ENCODE data around the gene STEAP4. TPM values are rescaled to one million over a fixed set of nuclear protein-coding genes. Genes with fewer than 3 reads are reported as not detected.

STEAP4 gene
- total and polyA plus RNA-seq, 2 experiments from 2014 or later, result not detected

GRCh38 chr7:88309819-88310218 lies 3.1 kb upstream of the STEAP4 start:
- Histone ChIP-seq H2AFZ (no peak overlapping the region), H3K4me3 (no peak overlapping the region), H3K9ac (no peak overlapping the region), H3K27me3 (replicated peaks; ENCODE audit: insufficient read depth) (peaks cover 21% of the 10 kb centered on the region), H3F3A (ENCODE audit: insufficient read depth) (no peaks in the 10 kb centered on the region), H3K4me1 (ENCODE audit: insufficient read depth) (peaks cover 15% of the 10 kb centered on the region), H3K9me2 (ENCODE audit: insufficient read depth) (no peaks in the 10 kb centered on the region), H3K4me2 (ENCODE audit: unreplicated experiment) (no peak overlapping the region), H4K20me1 (ENCODE audit: insufficient read depth) (no peaks in the 10 kb centered on the region), H3K9me3 (ENCODE audit: low read depth) (no peaks in the 10 kb centered on the region), H3K27ac (no peak overlapping the region), H3K36me3 (ENCODE audit: low read depth) (no peaks in the 10 kb centered on the region), H3K79me2 (ENCODE audit: insufficient read depth) (no peaks in the 10 kb centered on the region)
- 30 to 35% methylated on average over 2 of the region's 2 CpGs for WGBS, 2 experiments (ENCODE audit: low coverage in 1 of 2, low lambda C conversion rate in 2 of 2, missing lambda C conversion rate in 2 of 2)
- TF ChIP-seq EZH2phosphoT487 (IDR thresholded peaks at IDR 0.05; ENCODE audit: insufficient read depth, low read depth) (no peak), EZH2 (IDR thresholded peaks at IDR 0.05; ENCODE audit: insufficient read depth, poor library complexity, severe bottlenecking) (no peak)
- in situ Hi-C loops (cut with MboI), result no loop called here
- no peak for DNase-seq

- H3K36me3 ChIP-seq (ENCODE audit: low read depth), result no peaks in the 10 kb centered on the region
- no peak for TF ChIP-seq EZH2phosphoT487 (IDR thresholded peaks at IDR 0.05; ENCODE audit: insufficient read depth, low read depth)
- WGBS, 2 experiments (ENCODE audit: low coverage in 1 of 2, low lambda C conversion rate in 2 of 2, missing lambda C conversion rate in 2 of 2), result 76 to 85% methylated on average over 3 of the region's 3 CpGs
- no peaks in the 10 kb centered on the region for H3K9me3 ChIP-seq (ENCODE audit: low read depth)
- no peak overlapping the region for H3K9ac ChIP-seq
- no peak overlapping the region for H3K4me3 ChIP-seq
- H3F3A ChIP-seq (ENCODE audit: insufficient read depth), result no peaks in the 10 kb centered on the region
- H3K4me1 ChIP-seq (ENCODE audit: insufficient read depth), result peaks cover 15% of the 10 kb centered on the region
- no peaks in the 10 kb centered on the region for H3K9me2 ChIP-seq (ENCODE audit: insufficient read depth)
- no peak overlapping the region for H3K4me2 ChIP-seq (ENCODE audit: unreplicated experiment)
- no peak overlapping the region for H2AFZ ChIP-seq
- no peak for DNase-seq
- H3K27me3 ChIP-seq (replicated peaks; ENCODE audit: insufficient read depth), result peaks cover 21% of the 10 kb centered on the region
- in situ Hi-C loops (cut with MboI), result no loop called here
- H3K27ac ChIP-seq, result no peak overlapping the region
- H4K20me1 ChIP-seq (ENCODE audit: insufficient read depth), result no peaks in the 10 kb centered on the region
- H3K79me2 ChIP-seq (ENCODE audit: insufficient read depth), result no peaks in the 10 kb centered on the region
Measured at GRCh38 chr7:88307823-88308222, 1.1 kb upstream of the STEAP4 start.

- in situ Hi-C loops (cut with MboI), result no loop called here
- Histone ChIP-seq H3K9me2 (ENCODE audit: insufficient read depth) (no peaks in the 10 kb centered on the region), H3K4me2 (ENCODE audit: unreplicated experiment) (no peak overlapping the region), H3K4me3 (no peak overlapping the region), H3K79me2 (ENCODE audit: insufficient read depth) (no peaks in the 10 kb centered on the region), H3K27ac (no peak overlapping the region), H3K9me3 (ENCODE audit: low read depth) (no peaks in the 10 kb centered on the region), H3K4me1 (ENCODE audit: insufficient read depth) (peaks cover 14% of the 10 kb centered on the region), H3K36me3 (ENCODE audit: low read depth) (no peaks in the 10 kb centered on the region), H3K27me3 (replicated peaks; ENCODE audit: insufficient read depth) (peaks cover 21% of the 10 kb centered on the region), H4K20me1 (ENCODE audit: insufficient read depth) (no peaks in the 10 kb centered on the region), H3F3A (ENCODE audit: insufficient read depth) (no peaks in the 10 kb centered on the region), H3K9ac (no peak overlapping the region), H2AFZ (no peak overlapping the region)
- 43 to 71% methylated on average over 1 to 2 of the region's 2 CpGs for WGBS, 2 experiments (ENCODE audit: low coverage in 1 of 2, low lambda C conversion rate in 2 of 2, missing lambda C conversion rate in 2 of 2)
- DNase-seq, result no peak
- TF ChIP-seq EZH2 (IDR thresholded peaks at IDR 0.05; ENCODE audit: insufficient read depth, poor library complexity, severe bottlenecking) (no peak), EZH2phosphoT487 (IDR thresholded peaks at IDR 0.05; ENCODE audit: insufficient read depth, low read depth) (no peak)
Measured at GRCh38 chr7:88307412-88307811, 718 bp upstream of the STEAP4 start.

- Histone ChIP-seq H3K9me2 (ENCODE audit: insufficient read depth) (no peaks in the 10 kb centered on the region), H3K4me3 (no peak overlapping the region), H3K27me3 (replicated peaks; ENCODE audit: insufficient read depth) (peaks cover 21% of the 10 kb centered on the region), H4K20me1 (ENCODE audit: insufficient read depth) (no peaks in the 10 kb centered on the region), H3F3A (ENCODE audit: insufficient read depth) (no peaks in the 10 kb centered on the region), H3K36me3 (ENCODE audit: low read depth) (no peaks in the 10 kb centered on the region), H3K79me2 (ENCODE audit: insufficient read depth) (no peaks in the 10 kb centered on the region), H2AFZ (no peak overlapping the region), H3K4me2 (ENCODE audit: unreplicated experiment) (no peak overlapping the region), H3K9me3 (ENCODE audit: low read depth) (no peaks in the 10 kb centered on the region), H3K4me1 (ENCODE audit: insufficient read depth) (peaks cover 6% of the 10 kb centered on the region), H3K27ac (no peak overlapping the region), H3K9ac (no peak overlapping the region)
- no peak for DNase-seq
- in situ Hi-C loops (cut with MboI), result no loop called here
- 77 to 80% methylated on average over 3 of the region's 3 CpGs for WGBS, 2 experiments (ENCODE audit: low coverage in 1 of 2, low lambda C conversion rate in 2 of 2, missing lambda C conversion rate in 2 of 2)
- TF ChIP-seq EZH2phosphoT487 (IDR thresholded peaks at IDR 0.05; ENCODE audit: insufficient read depth, low read depth), result no peak
- no peak for TF ChIP-seq EZH2 (IDR thresholded peaks at IDR 0.05; ENCODE audit: insufficient read depth, poor library complexity, severe bottlenecking)
Measured at GRCh38 chr7:88305044-88305443, 1.6 kb downstream of the STEAP4 start.

- Histone ChIP-seq H2AFZ (no peak overlapping the region), H3K9ac (no peak overlapping the region), H3K36me3 (ENCODE audit: low read depth) (no peaks in the 10 kb centered on the region), H3K27me3 (replicated peaks; ENCODE audit: insufficient read depth) (peaks cover 21% of the 10 kb centered on the region), H3K4me3 (no peak overlapping the region), H3K27ac (no peak overlapping the region), H3K9me3 (ENCODE audit: low read depth) (no peaks in the 10 kb centered on the region), H4K20me1 (ENCODE audit: insufficient read depth) (no peaks in the 10 kb centered on the region), H3F3A (ENCODE audit: insufficient read depth) (no peaks in the 10 kb centered on the region), H3K9me2 (ENCODE audit: insufficient read depth) (no peaks in the 10 kb centered on the region), H3K4me1 (ENCODE audit: insufficient read depth) (peaks cover 6% of the 10 kb centered on the region), H3K4me2 (ENCODE audit: unreplicated experiment) (no peak overlapping the region), H3K79me2 (ENCODE audit: insufficient read depth) (no peaks in the 10 kb centered on the region)
- no peak for TF ChIP-seq EZH2phosphoT487 (IDR thresholded peaks at IDR 0.05; ENCODE audit: insufficient read depth, low read depth)
- TF ChIP-seq EZH2 (IDR thresholded peaks at IDR 0.05; ENCODE audit: insufficient read depth, poor library complexity, severe bottlenecking), result no peak
- in situ Hi-C loops (cut with MboI), result no loop called here
- WGBS, 2 experiments (ENCODE audit: low coverage in 1 of 2, low lambda C conversion rate in 2 of 2, missing lambda C conversion rate in 2 of 2), result 62 to 66% methylated on average over 6 of the region's 6 CpGs
- DNase-seq, result no peak
Measured at GRCh38 chr7:88302486-88302885, 4.2 kb downstream of the STEAP4 start.
